Measurements from ENCODE around the gene LHB.
A peak's percentile ranks its signal among the peaks of the same experiment; 100 is the strongest.

LHB gene

GRCh38 chr19:49009828-49010227 is 7.1 kb downstream of the LHB start:
- DNase-seq: no peak

GRCh38 chr19:49006905-49007304 is 10.0 kb downstream of the LHB start:
- no peak for DNase-seq

- no peak for DNase-seq
These were observed 11.8 kb downstream of the LHB start for GRCh38 chr19:49004964-49005614.

DNA sequence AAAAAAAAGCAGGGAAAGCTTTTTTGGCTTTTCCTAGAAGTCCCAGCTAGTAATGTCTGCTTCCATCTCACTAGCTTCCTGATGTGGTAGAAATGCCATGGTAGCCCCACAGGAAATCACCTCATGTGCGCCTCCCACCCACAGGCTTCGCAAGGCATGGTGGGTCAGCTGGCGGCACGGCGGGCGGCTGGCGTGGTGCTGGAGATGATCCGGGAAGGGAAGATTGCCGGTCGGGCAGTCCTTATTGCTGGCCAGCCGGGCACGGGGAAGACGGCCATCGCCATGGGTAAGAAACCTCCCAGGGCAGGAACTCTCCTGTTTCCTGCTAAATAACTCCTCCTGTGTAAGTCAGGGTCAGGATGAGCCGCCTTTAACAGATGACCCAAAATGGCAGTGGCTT is 12.8 kb downstream of the LHB start:
- no peak for DNase-seq

GRCh38 chr19:48999481-49000325 is 17.2 kb downstream of the LHB start:
- peak; percentile 63 for DNase-seq

DNA sequence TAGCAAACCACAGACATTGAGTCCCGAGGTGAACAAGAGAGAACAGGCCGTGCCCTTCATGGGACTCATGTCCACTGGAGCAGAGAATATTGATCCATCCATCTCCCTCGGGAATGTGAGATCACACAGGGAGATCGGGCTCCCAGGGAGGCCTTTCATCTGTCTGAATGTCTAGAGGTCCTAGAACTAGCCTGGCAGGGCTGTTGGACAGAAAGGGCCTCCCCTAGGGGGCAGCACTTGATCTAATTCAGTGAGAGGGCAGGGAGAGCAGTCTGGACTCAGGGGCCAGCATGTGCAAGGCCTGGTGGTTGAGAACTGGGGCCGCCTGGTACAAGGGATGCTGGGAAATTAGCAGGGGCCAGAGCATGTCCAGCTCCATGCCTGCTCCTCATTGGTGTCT is 18.9 kb downstream of the LHB start:
- peak; percentile 33 for DNase-seq

DNA sequence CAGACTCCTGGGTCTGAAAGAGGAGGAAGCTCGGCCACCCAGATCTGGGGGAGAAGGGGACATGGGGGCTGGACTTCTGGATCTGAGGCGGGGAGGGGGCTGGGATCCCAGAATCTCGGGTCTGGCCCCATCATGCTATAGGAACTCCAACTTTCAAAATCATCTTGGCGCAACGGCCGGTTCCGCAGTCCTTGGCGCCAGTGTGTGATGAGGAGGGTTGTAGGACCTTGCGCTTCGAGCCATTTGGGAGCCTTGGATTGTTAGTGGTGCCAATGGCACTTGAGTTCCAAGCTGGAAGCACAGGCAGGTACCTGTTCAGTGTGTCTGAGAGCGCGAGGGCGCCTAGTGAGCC is 22.9 kb downstream of the LHB start:
- no peak for DNase-seq

DNA sequence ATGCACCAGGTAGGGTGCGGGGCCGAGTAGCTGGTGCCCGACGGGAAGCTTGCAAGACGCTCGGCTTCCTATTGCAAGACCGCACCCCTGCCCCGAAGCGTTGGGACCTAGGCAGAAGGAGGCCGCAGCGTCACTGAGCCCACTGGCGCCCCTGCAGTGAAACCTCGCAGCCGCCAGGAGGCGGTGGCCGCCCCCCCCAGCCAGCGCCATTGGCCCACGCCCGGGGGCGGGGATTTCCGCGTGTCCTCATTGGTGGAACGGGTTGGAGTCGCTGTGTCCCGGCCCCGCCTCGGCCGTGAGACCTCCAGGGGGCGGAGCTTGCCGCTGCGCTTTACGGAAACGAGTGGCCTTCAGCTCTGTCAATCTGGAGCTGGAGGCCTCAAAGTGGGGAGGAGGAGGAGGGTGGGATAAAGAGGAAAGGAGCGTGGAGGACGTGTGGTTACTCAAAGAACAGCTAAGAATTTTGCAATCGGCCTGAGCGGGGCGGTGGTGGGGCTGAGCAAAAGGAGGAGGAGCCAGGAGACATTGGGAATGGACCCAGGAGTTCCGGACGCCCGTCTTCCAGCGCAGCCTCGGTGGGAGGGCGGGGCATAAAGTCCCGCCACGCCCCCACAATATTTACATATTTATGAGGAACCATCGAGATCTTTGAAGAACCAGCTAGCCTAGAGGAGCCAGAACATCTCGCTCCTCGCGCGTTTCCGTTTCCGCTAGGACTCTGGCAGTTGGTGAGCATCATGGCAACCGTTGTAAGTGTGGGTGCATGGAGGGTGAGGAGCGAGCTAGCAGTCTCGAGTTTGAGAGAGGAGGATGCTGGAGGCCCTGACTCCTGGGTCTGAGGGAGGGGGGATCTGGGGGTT is 23.5 kb downstream of the LHB start, which contains the start of the genes GYS1 and RUVBL2:
TSS of gene GYS1 (minus strand) at position 135 of the 860 bp plus-strand sequence. CDS start 197 bp downstream, outside the sequence.
TSS of gene RUVBL2 (plus strand) at position 713 of the 860 bp plus-strand sequence. CDS start at position 738, 25 bp downstream.
- peak; percentile 98 for DNase-seq

GRCh38 chr19:48992581-48993174 is 24.2 kb downstream of the LHB start:
- DNase-seq: no peak

DNA sequence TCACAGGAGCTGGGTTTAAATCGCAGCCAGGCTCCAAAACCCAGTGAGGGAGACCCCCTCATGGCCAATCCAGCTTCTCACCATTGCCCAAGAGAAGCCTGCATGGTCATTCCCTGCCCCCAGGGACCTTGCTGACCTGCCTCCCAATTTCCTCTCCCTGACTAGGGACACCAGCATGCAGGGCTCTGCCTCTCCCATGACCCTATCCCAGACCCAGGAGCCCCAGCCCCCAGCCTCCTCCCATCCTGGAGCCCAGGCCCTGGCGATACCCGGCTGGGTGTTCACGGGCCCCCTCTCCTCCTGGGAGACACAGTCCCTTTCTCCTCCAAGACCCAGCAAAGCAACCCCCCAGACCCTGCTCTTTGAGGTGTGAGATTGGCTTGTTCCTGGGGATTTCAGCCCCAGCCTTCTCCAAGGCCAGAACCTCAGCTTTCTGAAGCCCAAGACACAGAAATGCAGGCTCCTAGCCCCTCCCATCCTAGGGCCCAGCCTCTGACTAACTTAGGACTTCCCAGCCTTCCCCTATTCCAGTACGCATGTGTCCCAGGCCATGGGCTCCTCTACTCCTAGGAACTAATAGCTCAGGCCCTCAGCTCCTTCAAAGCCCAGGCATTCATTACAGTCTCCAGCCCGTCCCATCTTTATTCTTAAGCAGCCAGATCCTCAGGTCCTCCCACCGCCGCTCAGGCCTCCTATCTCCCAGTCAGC is 24.9 kb downstream of the LHB start:
- DNase-seq: no peak

- DNase-seq: no peak
These were observed 25.8 kb downstream of the LHB start for GRCh38 chr19:48991011-48991609.

DNA sequence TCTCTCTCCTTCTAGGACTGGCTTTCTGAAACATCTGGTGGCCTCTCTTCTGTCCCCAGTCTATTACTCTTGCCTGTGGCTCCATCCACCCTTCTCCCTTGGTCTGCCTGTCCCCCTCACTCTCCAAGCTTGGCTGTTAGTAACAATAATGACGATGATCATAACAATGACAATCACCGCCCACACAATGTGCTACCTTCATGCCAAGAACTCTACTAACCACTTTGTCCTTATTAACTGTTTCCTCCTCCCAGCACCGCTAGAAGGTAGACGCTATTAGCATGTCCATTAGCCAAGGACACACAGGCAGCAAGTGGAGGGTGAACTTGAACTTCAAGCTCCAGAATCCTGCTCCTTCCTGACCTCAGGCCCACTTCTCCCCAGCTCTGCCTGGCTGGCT is 26.5 kb downstream of the LHB start:
- no peak for DNase-seq

GRCh38 chr19:48989701-48990291 is 27.1 kb downstream of the LHB start:
- DNase-seq: no peak

DNA sequence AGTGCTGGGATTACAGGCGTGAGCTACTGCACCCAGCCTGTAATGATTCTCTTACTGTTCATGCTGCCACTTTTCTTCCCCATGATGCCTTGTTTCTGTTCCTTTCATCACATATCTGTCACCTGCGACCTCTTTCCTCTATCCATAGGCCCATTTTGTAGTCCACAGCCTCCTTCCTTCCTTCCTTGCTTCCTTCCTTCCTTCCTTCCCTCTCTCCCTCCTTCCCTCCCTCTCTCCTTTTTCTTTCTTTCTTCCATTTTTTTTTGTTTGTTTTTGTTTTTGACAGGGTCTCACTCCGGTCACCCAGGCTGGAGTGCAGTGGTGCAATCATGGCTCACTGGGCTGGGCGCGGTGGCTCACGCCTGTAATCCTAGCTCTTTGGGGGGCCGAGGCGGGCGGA is 28.0 kb downstream of the LHB start:
- DNase-seq: no peak

DNA sequence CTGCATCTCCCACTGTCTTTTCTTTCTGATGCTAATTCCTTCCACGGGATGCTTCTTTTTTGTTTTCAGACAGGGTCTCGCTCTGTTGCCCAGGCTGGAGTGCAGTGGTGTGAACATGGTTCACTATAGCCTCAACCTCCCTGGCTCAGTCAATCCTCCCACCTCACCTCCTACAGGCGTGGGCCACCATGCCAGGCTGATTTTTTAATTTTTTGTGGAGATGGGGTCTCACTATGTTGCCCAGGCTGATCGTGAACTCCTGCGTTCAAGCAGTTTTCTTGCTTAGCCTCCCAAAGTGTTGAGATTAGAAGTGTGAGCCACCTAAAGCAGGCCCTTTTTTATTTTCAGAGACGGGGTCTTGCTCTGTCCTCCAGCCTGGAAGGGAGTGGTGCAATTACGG is 28.6 kb downstream of the LHB start:
- DNase-seq: no peak

DNA sequence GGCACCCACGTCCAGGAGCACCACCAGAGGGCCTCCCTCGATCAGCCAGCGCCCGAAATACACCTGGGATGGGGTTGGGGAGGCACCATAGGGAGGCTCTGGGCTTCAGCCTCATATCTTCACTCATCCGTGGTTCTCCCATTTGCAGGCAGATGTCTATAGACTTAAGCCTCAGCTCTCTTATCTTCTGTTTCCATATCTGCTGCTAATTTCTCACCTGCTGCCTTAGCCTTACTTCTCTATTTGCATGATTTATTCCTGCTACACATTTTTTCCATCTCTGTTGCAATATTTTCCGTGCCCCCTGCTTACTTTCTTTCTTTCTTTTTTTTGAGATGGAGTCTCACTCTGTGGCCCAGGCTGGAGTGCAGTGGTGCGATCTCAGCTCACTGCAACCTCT is 29.6 kb downstream of the LHB start:
- no peak for DNase-seq

- DNase-seq: no peak
These were observed 30.7 kb downstream of the LHB start for GRCh38 chr19:48986211-48986610.

DNA sequence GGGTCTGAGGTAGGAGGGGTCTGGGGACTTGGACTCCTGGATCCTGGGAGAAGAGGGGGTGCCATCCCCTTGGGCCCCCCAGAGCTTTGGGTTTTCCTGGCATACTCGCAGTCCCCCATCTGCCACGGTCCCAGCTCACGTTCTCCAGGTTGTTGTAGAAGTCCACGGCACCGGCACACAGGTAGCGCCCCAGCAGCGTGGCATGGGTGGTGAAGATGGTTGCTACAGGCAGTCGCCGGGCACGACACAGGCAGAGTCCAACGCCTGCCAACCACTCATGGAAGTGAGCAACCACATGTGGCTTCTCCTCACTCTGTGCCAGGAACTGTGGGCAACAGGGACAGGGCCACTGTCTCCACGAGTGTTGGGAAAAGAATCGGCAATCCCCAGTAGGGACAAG is 31.2 kb downstream of the LHB start:
- DNase-seq: no peak

DNA sequence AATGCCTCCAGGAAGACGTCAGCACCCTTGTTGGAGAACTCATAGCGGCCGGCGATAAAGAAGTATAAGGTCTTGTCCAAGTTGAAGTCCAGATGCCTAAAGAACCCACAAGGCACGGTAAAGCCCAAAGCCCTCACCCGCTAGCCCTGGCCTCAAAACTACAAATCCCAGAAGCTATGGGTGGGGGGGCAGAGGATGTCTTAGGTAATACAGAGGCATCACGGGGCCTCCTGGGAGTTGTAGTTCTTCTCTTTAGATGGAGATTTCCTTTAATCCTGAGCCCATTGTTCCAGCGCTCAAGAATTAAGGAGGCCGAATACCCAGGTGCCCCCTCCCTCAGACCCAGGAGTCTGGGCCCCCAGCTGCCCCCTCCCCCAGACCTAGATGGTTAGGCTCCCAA is 34.6 kb downstream of the LHB start:
- DNase-seq: no peak

DNA sequence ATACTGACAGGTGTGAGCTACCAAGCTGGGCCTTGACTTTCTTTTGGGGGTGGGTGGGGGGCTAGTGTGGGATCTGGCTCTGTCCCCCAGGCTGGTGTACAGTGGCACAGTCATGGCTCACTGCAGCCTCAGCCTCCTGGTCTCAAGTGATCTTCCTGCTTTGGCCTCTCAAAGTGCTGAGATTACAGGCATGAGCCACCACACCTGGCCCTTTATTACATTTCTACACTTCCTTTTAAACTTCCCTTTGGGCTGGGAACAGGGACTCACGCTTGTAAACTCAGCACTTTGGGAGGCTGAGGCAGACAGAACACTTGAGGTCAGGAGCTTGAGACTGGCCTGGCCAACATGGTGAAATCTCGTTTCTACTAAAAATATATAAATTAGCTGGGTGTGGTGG is 39.8 kb downstream of the LHB start:
- no peak for DNase-seq

Measured in T-helper 9 cell (primary cell).